ENCODE data around the gene JAKMIP2.

DNA sequence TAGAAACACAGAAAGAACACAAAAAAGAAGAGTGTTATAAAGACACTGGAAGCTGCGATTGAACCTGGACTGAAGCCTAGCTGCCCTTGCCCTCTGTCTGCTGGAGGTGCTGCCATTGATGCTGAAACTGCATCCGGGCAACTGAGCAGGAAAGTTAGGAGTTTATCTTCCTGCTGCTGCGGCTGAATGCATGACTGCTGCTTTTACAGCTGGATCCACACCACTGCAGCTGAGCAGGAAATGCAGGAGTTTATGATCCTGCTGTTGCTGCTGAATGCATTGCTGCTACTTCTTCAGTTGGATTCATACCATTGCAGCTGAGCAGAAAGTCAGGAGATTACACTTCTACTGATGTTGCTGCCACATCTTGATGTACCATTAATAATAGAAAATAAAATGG lies 21.8 kb upstream of the JAKMIP2 start:
- TF ChIP-seq, protein P1, sequence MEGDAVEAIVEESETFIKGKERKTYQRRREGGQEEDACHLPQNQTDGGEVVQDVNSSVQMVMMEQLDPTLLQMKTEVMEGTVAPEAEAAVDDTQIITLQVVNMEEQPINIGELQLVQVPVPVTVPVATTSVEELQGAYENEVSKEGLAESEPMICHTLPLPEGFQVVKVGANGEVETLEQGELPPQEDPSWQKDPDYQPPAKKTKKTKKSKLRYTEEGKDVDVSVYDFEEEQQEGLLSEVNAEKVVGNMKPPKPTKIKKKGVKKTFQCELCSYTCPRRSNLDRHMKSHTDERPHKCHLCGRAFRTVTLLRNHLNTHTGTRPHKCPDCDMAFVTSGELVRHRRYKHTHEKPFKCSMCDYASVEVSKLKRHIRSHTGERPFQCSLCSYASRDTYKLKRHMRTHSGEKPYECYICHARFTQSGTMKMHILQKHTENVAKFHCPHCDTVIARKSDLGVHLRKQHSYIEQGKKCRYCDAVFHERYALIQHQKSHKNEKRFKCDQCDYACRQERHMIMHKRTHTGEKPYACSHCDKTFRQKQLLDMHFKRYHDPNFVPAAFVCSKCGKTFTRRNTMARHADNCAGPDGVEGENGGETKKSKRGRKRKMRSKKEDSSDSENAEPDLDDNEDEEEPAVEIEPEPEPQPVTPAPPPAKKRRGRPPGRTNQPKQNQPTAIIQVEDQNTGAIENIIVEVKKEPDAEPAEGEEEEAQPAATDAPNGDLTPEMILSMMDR (conservative IDR thresholded peaks at IDR 0.05), result no peak
- no peak for TF ChIP-seq EZH2 (IDR thresholded peaks at IDR 0.05; ENCODE audit: low read depth)
